Colonic mucosa (tissue), 4 donors: ENCODE measurements around the gene PPARA. TPM values are rescaled to one million over a fixed set of nuclear protein-coding genes. Genes with fewer than 3 reads are reported as not detected.

ENCODE experiments used
- DNase-seq: peaks from one replicate; pipeline ENCODE4 v3.0.0-alpha.2; 2020
- H3K27ac ChIP-seq: fragments of 200-600 bp; one replicate; pipeline ENCODE4 v1.8.0; 2021
- H3K27me3 ChIP-seq: fragments of 200-600 bp; one replicate; pipeline ENCODE4 v1.8.0; 2021
- H3K36me3 ChIP-seq: fragments of 200-600 bp; one replicate; pipeline ENCODE4 v1.8.0; 2021
- H3K4me1 ChIP-seq: fragments of 200-600 bp; one replicate; pipeline ENCODE4 v1.8.0; 2021; ENCODE audit warnings: mild to moderate bottlenecking
- H3K4me3 ChIP-seq: fragments of 200-600 bp; one replicate; pipeline ENCODE4 v1.8.0; 2021
- H3K9ac ChIP-seq, 2 donors: one replicate each; pipeline ENCODE4 v1.7.0; 2013; ENCODE audit warnings: control low read depth in 2 of 2, low read depth in 2 of 2, low read length in 2 of 2
- H3K9me3 ChIP-seq: fragments of 200-600 bp; one replicate; pipeline ENCODE4 v1.8.0; 2021
- intact Hi-C: fragments of 100-400 bp; cut with DNase I; formaldehyde crosslinking; loops from one replicate; pipeline ENCODE4 v1.14.1; 2022
- total RNA-seq, 2 donors: library from RNA; stranded (reverse); fragmentation: NEBNext Ultra II Directional in 1 of 2; extraction: Animal tissue kit (Norgen Biotek cat#: 25700) in 1 of 2; gene quantifications; one replicate each; pipeline ENCODE4 v1.2.1, GENCODE V29; 2021
- TF ChIP-seq, protein P1 (sequence below): fragments of 200-600 bp; IDR thresholded peaks from one replicate; pipeline ENCODE4 v1.8.0; 2022; ENCODE audit warnings: antibody characterized with exemption, mild to moderate bottlenecking
- donor health status: healthy.
- donor health status: DM: no; HTN: no; CAD: no.
- donor health status: DM: no; HTN: no; CAD: no.

PPARA gene
- total RNA-seq, 2 donors from 2014 or later = 59.8 to 74.8 TPM

DNA sequence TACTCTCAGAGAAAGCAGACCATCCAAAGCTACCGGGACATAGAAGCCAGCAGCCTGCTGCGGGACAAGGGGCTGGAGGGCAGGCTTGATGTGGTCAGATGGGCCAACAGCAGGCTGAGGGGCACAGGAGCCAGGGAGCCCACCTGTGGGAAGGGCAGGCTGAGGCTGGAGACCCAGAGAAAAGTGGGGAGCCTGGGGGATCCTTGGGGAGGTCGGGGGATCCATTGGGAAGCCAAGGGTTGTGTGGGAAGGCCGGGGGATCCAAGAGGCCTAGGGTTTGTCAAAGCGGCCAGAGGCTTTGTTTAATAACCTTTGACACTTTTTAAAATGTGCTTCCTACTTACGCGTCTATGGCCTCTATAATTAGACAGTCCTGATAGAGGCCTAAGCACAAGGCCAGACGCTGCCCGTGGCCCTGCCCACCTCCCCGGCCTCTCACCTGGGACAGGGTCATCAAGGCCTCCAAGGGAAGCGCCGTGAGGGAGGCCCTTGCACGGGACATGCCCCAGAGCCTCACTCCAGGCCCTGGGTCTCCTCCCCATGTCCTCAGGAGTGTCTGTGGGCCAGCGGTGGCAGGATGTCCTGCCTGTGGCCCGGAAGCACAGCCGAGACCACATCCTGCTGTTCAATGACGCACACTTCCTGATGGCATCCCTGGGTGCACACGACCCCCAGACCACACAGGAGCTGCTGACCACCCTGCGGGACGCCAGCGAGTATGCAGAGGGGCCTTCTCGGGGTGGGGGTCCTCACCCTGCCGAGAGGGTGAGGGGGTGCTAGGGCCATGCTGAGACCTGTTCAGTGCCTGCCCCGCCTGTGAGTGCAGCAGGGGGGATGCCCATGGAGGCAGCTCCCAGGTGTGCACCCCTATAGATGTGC is 137.8 kb downstream of the PPARA start:
- intact Hi-C loops = no loop called here
- no peaks in the 10 kb centered on the region for H3K9me3 ChIP-seq
- peak overlapping the region; percentile 46 to 50 for H3K9ac ChIP-seq
- no peaks in the 10 kb centered on the region for H3K27me3 ChIP-seq
- H3K4me3 ChIP-seq = peak overlapping the region; percentile 1
- TF ChIP-seq, protein P1, sequence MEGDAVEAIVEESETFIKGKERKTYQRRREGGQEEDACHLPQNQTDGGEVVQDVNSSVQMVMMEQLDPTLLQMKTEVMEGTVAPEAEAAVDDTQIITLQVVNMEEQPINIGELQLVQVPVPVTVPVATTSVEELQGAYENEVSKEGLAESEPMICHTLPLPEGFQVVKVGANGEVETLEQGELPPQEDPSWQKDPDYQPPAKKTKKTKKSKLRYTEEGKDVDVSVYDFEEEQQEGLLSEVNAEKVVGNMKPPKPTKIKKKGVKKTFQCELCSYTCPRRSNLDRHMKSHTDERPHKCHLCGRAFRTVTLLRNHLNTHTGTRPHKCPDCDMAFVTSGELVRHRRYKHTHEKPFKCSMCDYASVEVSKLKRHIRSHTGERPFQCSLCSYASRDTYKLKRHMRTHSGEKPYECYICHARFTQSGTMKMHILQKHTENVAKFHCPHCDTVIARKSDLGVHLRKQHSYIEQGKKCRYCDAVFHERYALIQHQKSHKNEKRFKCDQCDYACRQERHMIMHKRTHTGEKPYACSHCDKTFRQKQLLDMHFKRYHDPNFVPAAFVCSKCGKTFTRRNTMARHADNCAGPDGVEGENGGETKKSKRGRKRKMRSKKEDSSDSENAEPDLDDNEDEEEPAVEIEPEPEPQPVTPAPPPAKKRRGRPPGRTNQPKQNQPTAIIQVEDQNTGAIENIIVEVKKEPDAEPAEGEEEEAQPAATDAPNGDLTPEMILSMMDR = no peak
- H3K36me3 ChIP-seq = peaks cover 5% of the 10 kb centered on the region
- DNase-seq = no peak
- no peaks in the 10 kb centered on the region for H3K4me1 ChIP-seq
- no peak overlapping the region for H3K27ac ChIP-seq

DNA sequence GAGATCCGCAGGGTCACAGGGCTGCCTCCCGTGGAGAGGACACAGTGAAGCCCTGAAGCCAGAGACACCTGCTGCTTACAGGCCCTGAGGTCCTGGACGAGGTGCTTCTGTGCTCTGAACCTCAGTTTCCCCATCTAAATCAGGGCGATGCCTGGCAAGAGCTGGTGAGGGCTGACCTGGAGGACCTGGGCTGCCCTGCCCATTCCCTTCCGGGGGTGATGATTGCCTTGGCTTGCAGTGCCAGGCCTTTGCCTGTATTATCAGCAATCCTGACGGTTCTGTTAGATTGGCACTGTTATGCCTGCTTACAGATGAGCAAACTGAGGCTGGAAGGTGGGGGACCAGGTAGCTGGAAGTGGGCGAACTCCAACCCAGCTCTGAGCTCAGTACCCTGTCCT is 138.5 kb downstream of the PPARA start:
- TF ChIP-seq, protein P1 = no peak
- no peaks in the 10 kb centered on the region for H3K9me3 ChIP-seq
- no peaks in the 10 kb centered on the region for H3K27me3 ChIP-seq
- DNase-seq = no peak
- H3K4me3 ChIP-seq = no peak overlapping the region
- intact Hi-C loops = no loop called here
- H3K9ac ChIP-seq = peak overlapping the region; percentile 3 to 46
- H3K4me1 ChIP-seq = no peaks in the 10 kb centered on the region
- H3K36me3 ChIP-seq = peaks cover 5% of the 10 kb centered on the region
- H3K27ac ChIP-seq = no peak overlapping the region

DNA sequence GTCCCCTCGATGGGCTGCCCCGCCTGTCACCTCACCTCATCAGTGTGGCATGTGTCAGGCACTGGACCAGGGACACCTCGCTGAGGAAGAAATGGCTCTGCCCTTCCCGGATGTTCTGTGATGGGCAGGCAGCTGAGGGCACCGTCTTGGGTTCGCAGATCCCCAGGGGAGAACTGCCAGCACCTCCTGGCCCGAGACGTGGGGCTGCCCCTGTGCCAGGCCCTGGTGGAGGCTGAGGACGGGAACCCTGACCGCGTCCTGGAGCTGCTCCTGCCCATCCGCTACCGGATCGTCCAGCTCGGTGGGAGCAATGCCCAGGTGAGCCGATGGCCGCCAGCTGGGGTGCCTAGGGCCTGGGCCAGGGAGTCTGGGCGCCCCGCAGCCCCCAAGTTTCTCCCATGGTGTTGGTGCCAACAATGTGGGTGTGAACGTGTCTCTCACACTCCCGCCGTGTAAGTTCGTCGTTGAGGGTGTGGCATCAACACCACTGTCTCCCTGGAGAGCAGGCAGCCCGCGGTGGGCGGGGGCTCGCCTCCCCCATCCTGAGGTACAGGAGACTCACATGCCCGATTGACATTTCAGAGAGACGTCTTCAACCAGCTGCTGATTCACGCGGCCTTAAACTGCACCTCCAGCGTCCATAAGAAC is 139.0 kb downstream of the PPARA start:
- Histone ChIP-seq H3K9ac (no peak overlapping the region), H3K36me3 (peaks cover 5% of the 10 kb centered on the region), H3K27me3 (no peaks in the 10 kb centered on the region), H3K27ac (no peak overlapping the region), H3K9me3 (no peaks in the 10 kb centered on the region), H3K4me3 (no peak overlapping the region), H3K4me1 (no peaks in the 10 kb centered on the region)
- TF ChIP-seq, protein P1 = no peak
- intact Hi-C loops = no loop called here
- no peak for DNase-seq

GRCh38 chr22:46290121-46290842 is 140.0 kb downstream of the PPARA start:
- Histone ChIP-seq H3K36me3 (peaks cover under 1% of the 10 kb centered on the region), H3K27ac (no peak overlapping the region), H3K9me3 (no peaks in the 10 kb centered on the region), H3K9ac (no peak overlapping the region), H3K27me3 (no peaks in the 10 kb centered on the region), H3K4me1 (no peaks in the 10 kb centered on the region), H3K4me3 (no peak overlapping the region)
- intact Hi-C loops = no loop called here
- no peak for DNase-seq
- TF ChIP-seq, protein P1 = no peak
